HG03439 (cell line): ENCODE measurements around the gene RFK.
"Not testable (repeated sequence)": the region's sequence is repeated elsewhere in the genome, so short reads cannot be mapped to it uniquely, and the experiment has no call there.

ENCODE experiments used
- ATAC-seq: cut with Tn5 transposase; IDR thresholded peaks from one replicate; pipeline ENCODE4 v1.9.1; 2021; ENCODE audit warnings: mild to moderate bottlenecking, moderate library complexity; ENCODE audit not compliant: unreplicated experiment

The RFK gene

GRCh38 chr9:76394195-76394959, at the start of gene RFK:
RFK (minus strand) TSS chr9:76394426; CDS start chr9:76394171, 255 bp downstream.
- ATAC-seq = peak; percentile 75

GRCh38 chr9:76443887-76444286, 49.7 kb upstream of the RFK start:
- ATAC-seq = no peak

- ATAC-seq = peak; percentile 53
These were observed 47.5 kb upstream of the RFK start for GRCh38 chr9:76441551-76442322.

GRCh38 chr9:76438841-76439588, 44.8 kb upstream of the RFK start:
- ATAC-seq = peak; percentile 73

- not testable (repeated sequence) for ATAC-seq
These were observed 42.9 kb upstream of the RFK start for GRCh38 chr9:76437017-76437699.

GRCh38 chr9:76434897-76435296, 40.7 kb upstream of the RFK start:
- not testable (repeated sequence) for ATAC-seq

- ATAC-seq = no peak
These were observed 39.6 kb upstream of the RFK start for GRCh38 chr9:76433836-76434235.

- ATAC-seq = no peak
These were observed 39.2 kb upstream of the RFK start for GRCh38 chr9:76433406-76433805.

- no peak for ATAC-seq
These were observed 37.4 kb upstream of the RFK start for GRCh38 chr9:76431601-76432000.

- no peak for ATAC-seq
These were observed 32.7 kb upstream of the RFK start for GRCh38 chr9:76426807-76427419.

GRCh38 chr9:76425677-76426453, 31.6 kb upstream of the RFK start:
- ATAC-seq = no peak

GRCh38 chr9:76424491-76424890, 30.3 kb upstream of the RFK start:
- ATAC-seq = no peak

- no peak for ATAC-seq
These were observed 29.3 kb upstream of the RFK start for GRCh38 chr9:76423216-76424177.

- ATAC-seq = no peak
These were observed 25.7 kb upstream of the RFK start for GRCh38 chr9:76419782-76420380.

- ATAC-seq = no peak
These were observed 23.2 kb upstream of the RFK start for GRCh38 chr9:76417394-76417793.

- ATAC-seq = no peak
These were observed 21.5 kb upstream of the RFK start for GRCh38 chr9:76415731-76416130.

GRCh38 chr9:76415154-76415553, 20.9 kb upstream of the RFK start:
- no peak for ATAC-seq

- ATAC-seq = no peak
These were observed 20.4 kb upstream of the RFK start for GRCh38 chr9:76414661-76415060.
